Mucosa of descending colon (tissue), 3 donors: ENCODE data around the gene TTI1. TPM values are rescaled to one million over a fixed set of nuclear protein-coding genes. Genes with fewer than 3 reads are reported as not detected.

Experiments used
- ATAC-seq: fragments of 200-7000 bp; cut with Tn5 transposase; one replicate; pipeline ENCODE4 v1.9.1; 2020; ENCODE audit warnings: mild to moderate bottlenecking, moderate library complexity
- DNase-seq, 3 donors: peaks; one replicate each; pipeline ENCODE4 v3.0.0-alpha.2; 2020
- H3K36me3 ChIP-seq: fragments of 200-600 bp; one replicate; pipeline ENCODE4 v1.8.0; 2021; ENCODE audit warnings: low read depth, mild to moderate bottlenecking
- H3K4me1 ChIP-seq: fragments of 200-600 bp; one replicate; pipeline ENCODE4 v1.8.0; 2021; ENCODE audit warnings: low read depth, mild to moderate bottlenecking
- H3K4me3 ChIP-seq: fragments of 200-600 bp; one replicate; pipeline ENCODE4 v1.8.0; 2021; ENCODE audit warnings: mild to moderate bottlenecking
- H3K9me3 ChIP-seq: fragments of 200-600 bp; one replicate; pipeline ENCODE4 v1.8.0; 2021; ENCODE audit warnings: mild to moderate bottlenecking
- intact Hi-C, 2 donors: fragments of 100-400 bp; cut with DNase I in 1 of 2; cut with micrococcal nuclease in 1 of 2; formaldehyde crosslinking; loops; one replicate each; pipeline versions ENCODE4 v1.11.0 to v1.11.1; 2022; cut with DNase I, micrococcal nuclease
- total RNA-seq, 3 donors: library from RNA; stranded (reverse); fragmentation: NEBNext Ultra II Directional in 2 of 3; extraction: Animal tissue kit (Norgen Biotek cat#: 25700) in 2 of 3; gene quantifications; one replicate each; pipeline versions ENCODE4 v1.2.1 to v1.2.4, GENCODE V29; 2021 to 2023
- TF ChIP-seq, protein P1 (sequence below): fragments of 200-600 bp; IDR thresholded peaks from one replicate; pipeline ENCODE4 v1.8.0; 2022; ENCODE audit warnings: antibody characterized with exemption, mild to moderate bottlenecking
- donor health status: DM: no; HTN: no; CAD: no; lungs with moderate emphysema.
- donor health status: DM: no; HTN: no; CAD: no.
- donor health status: DM: no; HTN: yes; CAD: no.

The TTI1 gene
- total RNA-seq, 3 donors from 2014 or later, result 13.4 to 16.4 (median 14.0) TPM

DNA sequence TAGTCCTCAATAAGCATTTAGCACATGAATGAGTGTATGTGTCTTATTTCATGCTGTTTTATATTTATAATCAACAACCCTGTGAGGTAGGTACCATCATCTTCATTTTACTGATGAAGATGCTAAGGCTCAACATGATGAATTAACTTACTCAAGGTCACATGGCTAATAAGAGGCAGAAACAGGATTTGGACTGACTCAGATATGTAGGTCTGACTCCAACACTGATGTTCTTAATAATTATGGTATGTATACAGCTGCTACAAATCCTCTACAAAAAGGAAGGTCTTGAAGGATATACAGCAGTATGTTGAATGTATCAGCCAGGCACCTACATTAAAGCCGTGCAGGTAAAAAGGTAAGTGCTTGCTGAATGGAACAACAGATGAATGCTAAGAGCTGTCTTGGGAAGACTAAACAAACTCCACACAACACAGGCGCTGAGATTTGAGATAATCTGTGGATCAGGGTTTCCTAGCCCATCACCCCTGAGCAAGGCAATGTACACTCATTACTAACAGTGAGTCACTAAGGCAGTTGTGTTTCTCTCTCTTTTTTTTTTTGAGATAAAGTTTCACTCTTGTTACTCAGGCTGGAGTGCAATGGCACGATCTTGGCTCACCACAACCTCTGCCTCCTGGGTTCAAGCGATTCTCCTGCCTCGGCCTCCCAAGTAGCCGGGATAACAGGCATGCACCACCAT is 31.9 kb downstream of the TTI1 start:
- ATAC-seq, result no peak
- Histone ChIP-seq H3K36me3 (no peaks in the 10 kb centered on the region), H3K4me3 (no peak overlapping the region), H3K9me3 (no peaks in the 10 kb centered on the region), H3K4me1 (no peaks in the 10 kb centered on the region)
- intact Hi-C loops, result no loop called here
- TF ChIP-seq, protein P1, sequence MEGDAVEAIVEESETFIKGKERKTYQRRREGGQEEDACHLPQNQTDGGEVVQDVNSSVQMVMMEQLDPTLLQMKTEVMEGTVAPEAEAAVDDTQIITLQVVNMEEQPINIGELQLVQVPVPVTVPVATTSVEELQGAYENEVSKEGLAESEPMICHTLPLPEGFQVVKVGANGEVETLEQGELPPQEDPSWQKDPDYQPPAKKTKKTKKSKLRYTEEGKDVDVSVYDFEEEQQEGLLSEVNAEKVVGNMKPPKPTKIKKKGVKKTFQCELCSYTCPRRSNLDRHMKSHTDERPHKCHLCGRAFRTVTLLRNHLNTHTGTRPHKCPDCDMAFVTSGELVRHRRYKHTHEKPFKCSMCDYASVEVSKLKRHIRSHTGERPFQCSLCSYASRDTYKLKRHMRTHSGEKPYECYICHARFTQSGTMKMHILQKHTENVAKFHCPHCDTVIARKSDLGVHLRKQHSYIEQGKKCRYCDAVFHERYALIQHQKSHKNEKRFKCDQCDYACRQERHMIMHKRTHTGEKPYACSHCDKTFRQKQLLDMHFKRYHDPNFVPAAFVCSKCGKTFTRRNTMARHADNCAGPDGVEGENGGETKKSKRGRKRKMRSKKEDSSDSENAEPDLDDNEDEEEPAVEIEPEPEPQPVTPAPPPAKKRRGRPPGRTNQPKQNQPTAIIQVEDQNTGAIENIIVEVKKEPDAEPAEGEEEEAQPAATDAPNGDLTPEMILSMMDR, result no peak
- no peak for DNase-seq

GRCh38 chr20:38000293-38000692 is 33.0 kb downstream of the TTI1 start:
- intact Hi-C loops, result no loop called here
- TF ChIP-seq, protein P1, result no peak

GRCh38 chr20:37999526-38000263 is 33.6 kb downstream of the TTI1 start:
- DNase-seq, result no peak
- intact Hi-C loops, result loop anchor here in 1 of 2 donors (10.0 kb wide), 1 partner anchor 435 kb away; no protein-coding TSS in a partner anchor

More at GRCh38 chr20:38000293-38000692, 33.0 kb downstream of the TTI1 start:
- no peaks in the 10 kb centered on the region for H3K9me3 ChIP-seq
- H3K36me3 ChIP-seq, result no peaks in the 10 kb centered on the region
- no peak for ATAC-seq
- no peaks in the 10 kb centered on the region for H3K4me1 ChIP-seq
- no peak for DNase-seq
- no peak overlapping the region for H3K4me3 ChIP-seq

GRCh38 chr20:37997516-37997915 is 35.7 kb downstream of the TTI1 start:
- Histone ChIP-seq H3K9me3 (no peaks in the 10 kb centered on the region), H3K4me3 (no peak overlapping the region), H3K36me3 (no peaks in the 10 kb centered on the region), H3K4me1 (peaks cover 9% of the 10 kb centered on the region)
- no peak for DNase-seq
- ATAC-seq, result no peak
- intact Hi-C loops, result loop anchor here in 1 of 2 donors (10.0 kb wide), 1 partner anchor 433 kb away; no protein-coding TSS in a partner anchor
- TF ChIP-seq, protein P1, result no peak

More at GRCh38 chr20:37999526-38000263, 33.6 kb downstream of the TTI1 start:
- TF ChIP-seq, protein P1, result no peak
- Histone ChIP-seq H3K36me3 (no peaks in the 10 kb centered on the region), H3K4me3 (no peak overlapping the region), H3K4me1 (no peaks in the 10 kb centered on the region), H3K9me3 (no peaks in the 10 kb centered on the region)
- ATAC-seq, result no peak

DNA sequence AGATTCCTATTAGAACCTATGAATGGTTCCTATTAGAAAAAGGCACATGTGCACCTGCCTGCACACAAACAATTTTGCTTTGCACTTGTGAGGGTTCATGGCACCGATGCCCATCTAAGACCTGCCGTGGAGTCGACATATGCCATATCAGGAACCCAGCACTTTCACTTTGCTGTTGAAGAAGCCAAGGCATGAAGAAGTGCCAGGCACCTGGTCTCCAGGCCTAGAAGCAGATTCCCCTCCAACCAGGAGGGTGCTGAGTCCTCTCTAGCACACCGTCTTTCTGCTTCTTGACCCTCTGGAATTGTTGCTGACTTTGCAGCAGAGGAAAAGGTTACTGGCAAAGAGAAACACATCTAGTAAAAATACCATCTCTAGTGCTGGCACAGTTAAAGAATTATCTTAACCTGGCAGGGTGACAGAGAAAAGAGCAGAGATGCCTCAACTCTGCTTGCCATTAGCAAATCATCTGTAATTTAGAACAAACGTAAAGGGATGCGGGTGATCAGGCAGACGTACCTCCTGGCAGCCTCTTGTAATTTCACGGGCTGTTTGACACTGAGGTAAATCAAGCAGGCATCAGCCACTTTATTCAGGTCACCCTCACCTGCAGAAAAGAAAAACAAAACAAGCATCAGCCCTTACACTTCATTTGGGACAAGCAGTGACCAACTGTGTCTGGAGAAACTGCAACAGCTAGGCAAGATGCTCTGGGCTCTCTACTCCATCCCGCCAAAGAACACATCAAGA is 37.2 kb downstream of the TTI1 start:
- no peak for DNase-seq
- Histone ChIP-seq H3K36me3 (no peaks in the 10 kb centered on the region), H3K4me1 (peaks cover 16% of the 10 kb centered on the region), H3K9me3 (no peaks in the 10 kb centered on the region), H3K4me3 (no peak overlapping the region)
- ATAC-seq, result no peak
- TF ChIP-seq, protein P1, result no peak
- intact Hi-C loops, result loop anchor here in 1 of 2 donors (10.0 kb wide), 1 partner anchor 431 kb away; no protein-coding TSS in a partner anchor
